Esophagus muscularis mucosa (tissue), 4 donors: Measurements from ENCODE around the gene PRR29.

Experiments
- CTCF ChIP-seq, 3 experiments: fragments of 200-600 bp in 2 of 3; fragments of 450-650 bp in 1 of 3; sonication (generic) in 2 of 3; IDR thresholded peaks; one replicate each; pipeline ENCODE4 v1.5.1; 2017 to 2019; ENCODE audit warnings: antibody characterized with exemption in 3 of 3, mild to moderate bottlenecking in 2 of 3, moderate library complexity in 1 of 3
- EP300 ChIP-seq: sonication (generic); formaldehyde crosslinking; IDR thresholded peaks from one replicate; pipeline ENCODE4 v1.6.1; 2017; ENCODE audit warnings: antibody characterized with exemption
- POLR2A ChIP-seq: fragments of 450-650 bp; IDR thresholded peaks from one replicate; pipeline ENCODE4 v1.6.1; 2017; ENCODE audit warnings: antibody characterized with exemption, moderate library complexity, mild to moderate bottlenecking, low read depth
- POLR2AphosphoS5 ChIP-seq, 2 donors: sonication (generic); formaldehyde crosslinking; IDR thresholded peaks; one replicate each; pipeline ENCODE4 v1.6.1; 2017; ENCODE audit warnings: antibody characterized with exemption in 2 of 2

GRCh38 chr17:63948521-63948920 is 49.6 kb upstream of the PRR29 start:
- TF ChIP-seq CTCF (IDR thresholded peaks at IDR 0.05) (no peak), POLR2AphosphoS5 (IDR thresholded peaks at IDR 0.05) (no peak), EP300 (no peak), POLR2A (no peak)
